Mucosa of descending colon (tissue), 3 donors: ENCODE results near the gene SLCO2B1. TPM values are rescaled to one million over a fixed set of nuclear protein-coding genes. Genes with fewer than 3 reads are reported as not detected.

Experiments used
- ATAC-seq: fragments of 200-7000 bp; cut with Tn5 transposase; one replicate; pipeline ENCODE4 v1.9.1; 2020; ENCODE audit warnings: mild to moderate bottlenecking, moderate library complexity
- DNase-seq, 3 donors: peaks; one replicate each; pipeline ENCODE4 v3.0.0-alpha.2; 2020
- H3K36me3 ChIP-seq: fragments of 200-600 bp; one replicate; pipeline ENCODE4 v1.8.0; 2021; ENCODE audit warnings: low read depth, mild to moderate bottlenecking
- H3K4me1 ChIP-seq: fragments of 200-600 bp; one replicate; pipeline ENCODE4 v1.8.0; 2021; ENCODE audit warnings: low read depth, mild to moderate bottlenecking
- H3K4me3 ChIP-seq: fragments of 200-600 bp; one replicate; pipeline ENCODE4 v1.8.0; 2021; ENCODE audit warnings: mild to moderate bottlenecking
- H3K9me3 ChIP-seq: fragments of 200-600 bp; one replicate; pipeline ENCODE4 v1.8.0; 2021; ENCODE audit warnings: mild to moderate bottlenecking
- intact Hi-C, 2 donors: fragments of 100-400 bp; cut with DNase I in 1 of 2; cut with micrococcal nuclease in 1 of 2; formaldehyde crosslinking; loops; one replicate each; pipeline versions ENCODE4 v1.11.0 to v1.11.1; 2022; cut with DNase I, micrococcal nuclease
- total RNA-seq, 3 donors: library from RNA; stranded (reverse); fragmentation: NEBNext Ultra II Directional in 2 of 3; extraction: Animal tissue kit (Norgen Biotek cat#: 25700) in 2 of 3; gene quantifications; one replicate each; pipeline versions ENCODE4 v1.2.1 to v1.2.4, GENCODE V29; 2021 to 2023
- TF ChIP-seq, protein P1 (sequence below): fragments of 200-600 bp; IDR thresholded peaks from one replicate; pipeline ENCODE4 v1.8.0; 2022; ENCODE audit warnings: antibody characterized with exemption, mild to moderate bottlenecking
- donor health status: DM: no; HTN: no; CAD: no; lungs with moderate emphysema.
- donor health status: DM: no; HTN: no; CAD: no.
- donor health status: DM: no; HTN: yes; CAD: no.

Gene SLCO2B1
- total RNA-seq, 3 donors from 2014 or later: 65.6 to 93.0 (median 73.1) TPM

GRCh38 chr11:75160880-75161279 is 10.0 kb downstream of the SLCO2B1 start:
- Histone ChIP-seq H3K4me3 (no peak overlapping the region), H3K36me3 (no peaks in the 10 kb centered on the region), H3K4me1 (peaks cover 37% of the 10 kb centered on the region), H3K9me3 (no peaks in the 10 kb centered on the region)
- no peak for DNase-seq
- intact Hi-C loops: no loop called here
- TF ChIP-seq, protein P1, sequence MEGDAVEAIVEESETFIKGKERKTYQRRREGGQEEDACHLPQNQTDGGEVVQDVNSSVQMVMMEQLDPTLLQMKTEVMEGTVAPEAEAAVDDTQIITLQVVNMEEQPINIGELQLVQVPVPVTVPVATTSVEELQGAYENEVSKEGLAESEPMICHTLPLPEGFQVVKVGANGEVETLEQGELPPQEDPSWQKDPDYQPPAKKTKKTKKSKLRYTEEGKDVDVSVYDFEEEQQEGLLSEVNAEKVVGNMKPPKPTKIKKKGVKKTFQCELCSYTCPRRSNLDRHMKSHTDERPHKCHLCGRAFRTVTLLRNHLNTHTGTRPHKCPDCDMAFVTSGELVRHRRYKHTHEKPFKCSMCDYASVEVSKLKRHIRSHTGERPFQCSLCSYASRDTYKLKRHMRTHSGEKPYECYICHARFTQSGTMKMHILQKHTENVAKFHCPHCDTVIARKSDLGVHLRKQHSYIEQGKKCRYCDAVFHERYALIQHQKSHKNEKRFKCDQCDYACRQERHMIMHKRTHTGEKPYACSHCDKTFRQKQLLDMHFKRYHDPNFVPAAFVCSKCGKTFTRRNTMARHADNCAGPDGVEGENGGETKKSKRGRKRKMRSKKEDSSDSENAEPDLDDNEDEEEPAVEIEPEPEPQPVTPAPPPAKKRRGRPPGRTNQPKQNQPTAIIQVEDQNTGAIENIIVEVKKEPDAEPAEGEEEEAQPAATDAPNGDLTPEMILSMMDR: no peak
- ATAC-seq: no peak

- Histone ChIP-seq H3K36me3 (no peaks in the 10 kb centered on the region), H3K4me3 (no peak overlapping the region), H3K9me3 (no peaks in the 10 kb centered on the region), H3K4me1 (peaks cover 33% of the 10 kb centered on the region)
- intact Hi-C loops: no loop called here
- ATAC-seq (no peak), DNase-seq (no peak)
- TF ChIP-seq, protein P1: no peak
Observed at GRCh38 chr11:75161506-75162095, 10.7 kb downstream of the SLCO2B1 start.

GRCh38 chr11:75162954-75163353 is 12.0 kb downstream of the SLCO2B1 start:
- H3K36me3 ChIP-seq: no peaks in the 10 kb centered on the region
- TF ChIP-seq, protein P1: no peak
- ATAC-seq (no peak), DNase-seq (no peak)
- peaks cover 31% of the 10 kb centered on the region for H3K4me1 ChIP-seq
- no peak overlapping the region for H3K4me3 ChIP-seq
- intact Hi-C loops: no loop called here
- no peaks in the 10 kb centered on the region for H3K9me3 ChIP-seq

- peaks cover 23% of the 10 kb centered on the region for H3K4me1 ChIP-seq
- H3K9me3 ChIP-seq: no peaks in the 10 kb centered on the region
- H3K36me3 ChIP-seq: no peaks in the 10 kb centered on the region
- intact Hi-C loops: no loop called here
- no peak overlapping the region for H3K4me3 ChIP-seq
- DNase-seq (no peak), ATAC-seq (no peak)
- TF ChIP-seq, protein P1: no peak
Observed at GRCh38 chr11:75163921-75164849, 13.3 kb downstream of the SLCO2B1 start.

GRCh38 chr11:75165721-75166120 is 14.8 kb downstream of the SLCO2B1 start:
- ATAC-seq: no peak
- DNase-seq: no peak
- H3K36me3 ChIP-seq: no peaks in the 10 kb centered on the region
- no peaks in the 10 kb centered on the region for H3K9me3 ChIP-seq
- H3K4me3 ChIP-seq: no peak overlapping the region
- H3K4me1 ChIP-seq: peaks cover 16% of the 10 kb centered on the region
- intact Hi-C loops: no loop called here
- TF ChIP-seq, protein P1: no peak
